Neuronal stem cell (in vitro differentiated cells): ENCODE results near the gene METTL16.

Experiments used
- DNase-seq: peaks from one replicate; pipeline ENCODE4 v3.0.0-alpha.2; 2013; ENCODE audit warnings: low spot score
- H2AFZ ChIP-seq: one replicate; pipeline ENCODE4 v1.6.1; 2013; ENCODE audit warnings: mild to moderate bottlenecking, low read length, inconsistent platforms
- H2AK5ac ChIP-seq: 2 replicates; pipeline ENCODE4 v1.6.1; 2013; ENCODE audit warnings: low read depth, mild to moderate bottlenecking, inconsistent platforms, low read length, moderate library complexity, mixed read lengths
- H2BK120ac ChIP-seq: 2 replicates; pipeline ENCODE4 v1.6.1; 2013; ENCODE audit warnings: low read depth, mild to moderate bottlenecking, inconsistent platforms, low read length, moderate library complexity, mixed read lengths
- H2BK12ac ChIP-seq: one replicate; pipeline ENCODE4 v1.6.1; 2013; ENCODE audit warnings: low read length, inconsistent platforms
- H2BK15ac ChIP-seq: 2 replicates; pipeline ENCODE4 v1.6.1; 2013; ENCODE audit warnings: mild to moderate bottlenecking, low read length, inconsistent platforms, mixed read lengths
- H2BK5ac ChIP-seq: one replicate; pipeline ENCODE4 v1.6.1; 2013; ENCODE audit warnings: inconsistent platforms, mild to moderate bottlenecking, low read length, moderate library complexity
- H3K14ac ChIP-seq: one replicate; pipeline ENCODE4 v1.6.1; 2013; ENCODE audit warnings: low read length, inconsistent platforms
- H3K18ac ChIP-seq: 2 replicates; pipeline ENCODE4 v1.6.1; 2013; ENCODE audit warnings: low read length, inconsistent platforms
- H3K23ac ChIP-seq: 2 replicates; pipeline ENCODE4 v1.6.1; 2013; ENCODE audit warnings: low read depth, mild to moderate bottlenecking, mixed read lengths, low read length, inconsistent platforms; ENCODE audit not compliant: poor library complexity
- H3K27ac ChIP-seq: replicated peaks from 3 replicates; pipeline ENCODE4 v1.5.1; 2013; ENCODE audit warnings: low read length, inconsistent platforms
- H3K27me3 ChIP-seq, 3 experiments: 2 replicates each; pipeline ENCODE4 v1.6.1; 2013; ENCODE audit warnings: low read length in 3 of 3, mild to moderate bottlenecking in 2 of 3, inconsistent platforms in 1 of 3, low read depth in 1 of 3, mixed read lengths in 1 of 3, moderate library complexity in 1 of 3; ENCODE audit not compliant: control insufficient read depth in 3 of 3, insufficient read depth in 3 of 3
- H3K36me3 ChIP-seq, 2 donors: replicated peaks in 1 of 2; 2 replicates each; pipeline ENCODE4 v1.6.1; 2013; ENCODE audit warnings: low read length in 2 of 2; ENCODE audit not compliant: control insufficient read depth in 2 of 2, insufficient read depth in 2 of 2
- H3K4ac ChIP-seq: 2 replicates; pipeline ENCODE4 v1.6.1; 2013; ENCODE audit warnings: inconsistent platforms, mild to moderate bottlenecking, low read length, moderate library complexity
- H3K4me1 ChIP-seq, 2 donors: 1 replicate in 1 of 2; 2 replicates in 1 of 2; pipeline ENCODE4 v1.6.1; 2013; ENCODE audit warnings: low read length in 2 of 2, low read depth in 1 of 2; ENCODE audit not compliant: control insufficient read depth in 2 of 2, insufficient read depth in 1 of 2
- H3K4me2 ChIP-seq: one replicate; pipeline ENCODE4 v1.6.1; 2013; ENCODE audit warnings: mild to moderate bottlenecking, low read length, inconsistent platforms; ENCODE audit not compliant: insufficient read depth, poor library complexity, severe bottlenecking
- H3K4me3 ChIP-seq, 2 donors: 2 replicates each; pipeline ENCODE4 v1.5.1; 2013; ENCODE audit warnings: low read length in 2 of 2, mild to moderate bottlenecking in 2 of 2, inconsistent platforms in 1 of 2, moderate library complexity in 1 of 2
- H3K79me1 ChIP-seq: one replicate; pipeline ENCODE4 v1.6.1; 2013; ENCODE audit warnings: low read depth, mild to moderate bottlenecking, inconsistent platforms, low read length, moderate library complexity
- H3K9ac ChIP-seq: one replicate; pipeline ENCODE4 v1.6.1; 2013; ENCODE audit warnings: mild to moderate bottlenecking, low read depth, low read length, inconsistent platforms; ENCODE audit not compliant: poor library complexity
- H3K9me3 ChIP-seq, 2 donors: replicated peaks in 1 of 2; 2 replicates each; pipeline versions ENCODE3 to v1.6.1; 2013; ENCODE audit warnings: low read length in 2 of 2, mild to moderate bottlenecking in 2 of 2, inconsistent platforms in 1 of 2, low read depth in 1 of 2, mixed read lengths in 1 of 2, moderate library complexity in 1 of 2; ENCODE audit not compliant: control insufficient read depth in 2 of 2, insufficient read depth in 1 of 2
- H4K8ac ChIP-seq: one replicate; pipeline ENCODE4 v1.6.1; 2013; ENCODE audit warnings: low read depth, mild to moderate bottlenecking, inconsistent platforms, low read length, moderate library complexity
- H4K91ac ChIP-seq: one replicate; pipeline ENCODE4 v1.6.1; 2013; ENCODE audit warnings: low read length, low read depth, mild to moderate bottlenecking, inconsistent platforms; ENCODE audit not compliant: poor library complexity
- whole genome bisulfite sequencing, 2 donors: extraction: QIAGEN DNeasy Blood & Tissue Kit; methylation state at CpG; one replicate each; pipeline ENCODE4 v1.1.7; 2013; ENCODE audit warnings: missing lambda C conversion rate in 2 of 2, mixed read lengths in 1 of 2; ENCODE audit not compliant: insufficient read length in 2 of 2, insufficient replicate concordance in 1 of 2; ENCODE audit errors: extremely low coverage in 2 of 2; 5-methylcytosine and 5-hydroxymethylcytosine counted together

Gene METTL16

GRCh38 chr17:2376107-2376506 is 135.6 kb downstream of the METTL16 start:
- peaks cover 0 to under 1% of the 10 kb centered on the region in 2 donors for H3K4me1 ChIP-seq
- no peak overlapping the region for H3K4me2 ChIP-seq
- H2AFZ ChIP-seq = no peak overlapping the region
- H3K18ac ChIP-seq = no peak overlapping the region
- H3K36me3 ChIP-seq = peaks cover 45 to 91% of the 10 kb centered on the region in 2 donors
- H3K14ac ChIP-seq = no peak overlapping the region
- H3K4me3 ChIP-seq = no peak overlapping the region
- H3K23ac ChIP-seq = no peak overlapping the region
- no peaks in the 10 kb centered on the region for H3K79me1 ChIP-seq
- H2BK120ac ChIP-seq = no peak overlapping the region
- no peak overlapping the region for H4K91ac ChIP-seq
- peaks cover 0 to 1% of the 10 kb centered on the region in 2 donors for H3K9me3 ChIP-seq
- WGBS, 2 donors = no CpG with 5 or more reads among the region's 14 CpGs
- H3K27me3 ChIP-seq = no peaks in the 10 kb centered on the region
- no peak overlapping the region for H2BK5ac ChIP-seq
- H3K9ac ChIP-seq = no peak overlapping the region
- no peak for DNase-seq
- H4K8ac ChIP-seq = no peak overlapping the region
- H3K27ac ChIP-seq = no peak overlapping the region
- H2BK12ac ChIP-seq = no peak overlapping the region
- no peak overlapping the region for H3K4ac ChIP-seq
- H2BK15ac ChIP-seq = no peak overlapping the region
- peak overlapping the region; percentile 37 for H2AK5ac ChIP-seq

GRCh38 chr17:2375406-2375805 is 136.3 kb downstream of the METTL16 start:
- Histone ChIP-seq H2BK120ac (no peak overlapping the region), H3K9me3 (peaks cover 0 to 1% of the 10 kb centered on the region in 2 donors), H3K4ac (no peak overlapping the region), H3K4me1 (no peaks in the 10 kb centered on the region), H3K27me3 (no peaks in the 10 kb centered on the region), H2BK12ac (no peak overlapping the region), H2BK5ac (no peak overlapping the region), H3K14ac (no peak overlapping the region), H2BK15ac (no peak overlapping the region), H3K18ac (no peak overlapping the region), H3K36me3 (peaks cover 47 to 84% of the 10 kb centered on the region in 2 donors), H2AFZ (no peak overlapping the region), H3K79me1 (no peaks in the 10 kb centered on the region), H3K4me3 (no peak overlapping the region), H4K8ac (no peak overlapping the region), H3K4me2 (no peak overlapping the region), H2AK5ac (no peak overlapping the region), H3K9ac (no peak overlapping the region), H3K27ac (no peak overlapping the region), H3K23ac (peak overlapping the region; percentile 34), H4K91ac (no peak overlapping the region)
- no peak for DNase-seq
- WGBS, 2 donors = no CpG with 5 or more reads among the region's 19 CpGs

GRCh38 chr17:2374549-2375285 is 137.0 kb downstream of the METTL16 start:
- Histone ChIP-seq H3K18ac (no peak overlapping the region), H3K9ac (no peak overlapping the region), H3K27ac (no peak overlapping the region), H3K4me3 (no peak overlapping the region), H2BK5ac (no peak overlapping the region), H2AFZ (no peak overlapping the region), H3K4me1 (peaks cover under 1% of the 10 kb centered on the region in 2 donors), H3K9me3 (peaks cover 0 to 1% of the 10 kb centered on the region in 2 donors), H3K14ac (no peak overlapping the region), H2AK5ac (no peak overlapping the region), H3K23ac (peak overlapping the region; percentile 34), H3K4me2 (no peak overlapping the region), H4K8ac (no peak overlapping the region), H3K79me1 (no peaks in the 10 kb centered on the region), H2BK120ac (no peak overlapping the region), H2BK12ac (no peak overlapping the region), H4K91ac (no peak overlapping the region), H3K27me3 (no peaks in the 10 kb centered on the region), H3K4ac (no peak overlapping the region), H2BK15ac (no peak overlapping the region), H3K36me3 (peaks cover 48 to 77% of the 10 kb centered on the region in 2 donors)
- DNase-seq = no peak
- no CpG with 5 or more reads among the region's 11 CpGs for WGBS, 2 donors

DNA sequence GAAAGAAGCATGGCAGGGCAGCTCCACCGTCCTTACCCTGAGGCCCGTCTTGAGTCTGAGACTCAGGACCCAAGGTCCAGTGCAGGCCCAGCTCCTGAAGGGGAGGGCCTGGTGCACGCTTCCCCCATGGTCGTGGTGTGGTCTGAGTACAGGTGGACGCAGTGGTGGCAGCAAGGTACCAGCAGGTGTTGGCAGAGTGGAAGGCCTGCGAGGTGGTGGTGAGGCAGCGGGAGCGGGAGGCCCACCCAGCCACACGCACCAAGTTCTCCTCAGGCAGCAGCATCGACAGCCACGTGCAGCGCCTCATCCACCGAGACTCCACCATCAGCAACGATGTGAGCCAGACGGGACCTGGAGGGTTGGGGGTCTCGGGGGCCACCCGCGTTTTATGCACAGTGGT is 138.5 kb downstream of the METTL16 start:
- Histone ChIP-seq H3K4ac (no peak overlapping the region), H2BK12ac (no peak overlapping the region), H3K18ac (no peak overlapping the region), H2BK5ac (no peak overlapping the region), H4K8ac (no peak overlapping the region), H2AFZ (no peak overlapping the region), H3K27ac (no peak overlapping the region), H2AK5ac (no peak overlapping the region), H3K4me3 (no peak overlapping the region), H3K27me3 (no peaks in the 10 kb centered on the region), H4K91ac (no peak overlapping the region), H3K9me3 (peaks cover 0 to 1% of the 10 kb centered on the region in 2 donors), H2BK120ac (no peak overlapping the region), H3K36me3 (peaks cover 41 to 62% of the 10 kb centered on the region in 2 donors), H3K4me2 (no peak overlapping the region), H3K79me1 (no peaks in the 10 kb centered on the region), H3K9ac (no peak overlapping the region), H3K4me1 (peaks cover 2 to 9% of the 10 kb centered on the region in 2 donors), H2BK15ac (no peak overlapping the region), H3K14ac (no peak overlapping the region), H3K23ac (no peak overlapping the region)
- WGBS, 2 donors = no CpG with 5 or more reads among the region's 18 CpGs
- DNase-seq = no peak
